Mesothelial cell of epicardium (in vitro differentiated cells): ENCODE measurements around the gene CPXM2. TPM values are rescaled to one million over a fixed set of nuclear protein-coding genes. Genes with fewer than 3 reads are reported as not detected.

Experiments used
- DNase-seq, 2 experiments: peaks; one replicate each; pipeline ENCODE4 v3.0.0; 2021; ENCODE audit warnings: low spot score in 2 of 2; ENCODE audit not compliant: unreplicated experiment in 2 of 2
- H3K27ac Mint-ChIP-seq: 2 replicates; pipeline ENCODE4 v1.8.0; 2021; ENCODE audit warnings: mixed read lengths
- H3K27me3 Mint-ChIP-seq: 2 replicates; pipeline ENCODE4 v1.8.0; 2021; ENCODE audit warnings: low read depth, mixed read lengths
- H3K36me3 Mint-ChIP-seq: 2 replicates; pipeline ENCODE4 v1.8.0; 2021; ENCODE audit warnings: mixed read lengths
- H3K4me1 Mint-ChIP-seq: 2 replicates; pipeline ENCODE4 v1.8.0; 2021; ENCODE audit warnings: mixed read lengths
- H3K4me3 Mint-ChIP-seq: 2 replicates; pipeline ENCODE4 v1.8.0; 2021; ENCODE audit warnings: mild to moderate bottlenecking, moderate library complexity, mixed read lengths
- H3K9me3 Mint-ChIP-seq: 2 replicates; pipeline ENCODE4 v1.8.0; 2021; ENCODE audit warnings: mixed read lengths
- CTCF ChIP-seq: fragments of 200-600 bp; sonication (generic); IDR thresholded peaks from one replicate; pipeline ENCODE4 v1.5.0; 2021; ENCODE audit warnings: antibody characterized with exemption; ENCODE audit not compliant: unreplicated experiment
- total RNA-seq: library from RNA; stranded (reverse); gene quantifications from 3 replicates; pipeline ENCODE4 v1.2.1, GENCODE V29; 2021

Gene CPXM2
- total RNA-seq, 1 donor from 2014 or later: 0.92 TPM

- no peaks in the 10 kb centered on the region for H3K9me3 Mint-ChIP-seq
- no peak overlapping the region for H3K4me3 Mint-ChIP-seq
- TF ChIP-seq CTCF: no peak
- H3K27me3 Mint-ChIP-seq: peaks cover 18% of the 10 kb centered on the region
- no peak overlapping the region for H3K27ac Mint-ChIP-seq
- H3K36me3 Mint-ChIP-seq: no peaks in the 10 kb centered on the region
- H3K4me1 Mint-ChIP-seq: no peaks in the 10 kb centered on the region
- no peak for DNase-seq
Measured at GRCh38 chr10:123863721-123864482, 27.7 kb downstream of the CPXM2 start.

DNA sequence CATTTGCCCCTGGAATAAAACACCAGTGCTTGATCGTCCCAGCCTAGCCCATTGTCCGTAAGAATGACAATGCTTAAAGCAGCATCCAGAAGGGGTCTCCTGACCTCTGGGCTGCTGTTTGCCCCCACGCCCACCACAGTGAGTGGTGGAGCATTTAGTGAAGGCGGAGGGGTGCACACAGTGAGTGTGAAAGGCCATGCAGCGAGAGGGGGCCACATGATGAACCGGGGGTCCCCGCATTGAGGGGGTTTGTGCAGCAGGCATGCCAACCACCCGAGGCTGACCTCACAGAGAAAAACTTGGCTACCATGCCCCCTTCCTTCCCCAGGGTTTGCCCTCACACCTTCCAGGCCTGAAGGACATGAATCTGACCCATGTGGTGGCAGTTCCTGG is 28.4 kb downstream of the CPXM2 start:
- Mint-ChIP-seq H3K27me3 (peaks cover 12% of the 10 kb centered on the region), H3K4me1 (no peaks in the 10 kb centered on the region), H3K36me3 (no peaks in the 10 kb centered on the region), H3K27ac (no peak overlapping the region), H3K9me3 (no peaks in the 10 kb centered on the region), H3K4me3 (no peak overlapping the region)
- no peak for DNase-seq
- TF ChIP-seq CTCF: no peak

DNA sequence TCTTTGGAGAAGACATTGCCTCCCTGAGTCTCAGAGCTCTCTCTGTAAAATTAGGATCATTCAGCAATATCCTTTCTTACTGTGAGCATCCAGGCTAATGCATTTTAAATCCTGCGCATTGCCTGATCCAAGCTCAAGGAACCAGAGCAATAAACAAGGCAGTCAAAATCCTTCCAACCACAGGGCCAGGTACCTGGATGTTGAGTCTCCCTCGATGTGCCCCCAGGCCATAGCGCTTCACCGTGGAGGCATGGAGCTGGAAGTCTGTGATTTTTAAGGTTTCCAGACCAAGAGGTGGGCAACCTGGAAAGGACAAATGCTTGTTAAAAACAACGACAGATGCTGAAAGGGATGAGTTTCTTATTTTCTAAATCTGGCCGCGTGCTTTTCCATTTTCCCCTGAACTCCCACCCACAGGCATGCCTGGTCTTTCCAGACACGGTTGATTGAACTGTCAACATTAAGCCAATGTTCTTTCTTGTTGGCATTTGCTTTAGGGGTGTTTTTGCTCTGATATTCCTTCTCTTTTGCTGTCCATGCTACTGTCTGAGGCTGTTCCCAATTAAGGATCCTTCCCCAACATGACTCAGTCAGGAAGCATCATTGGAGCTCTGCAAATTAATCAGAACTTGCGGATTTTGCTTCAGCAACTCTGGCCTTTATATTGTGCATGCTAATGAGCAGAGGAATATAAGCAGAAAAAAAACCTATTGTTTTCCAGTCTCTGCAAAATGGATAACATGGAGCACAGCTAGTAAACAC is 29.0 kb downstream of the CPXM2 start:
- H3K36me3 Mint-ChIP-seq: no peaks in the 10 kb centered on the region

GRCh38 chr10:123860856-123861255 is 30.8 kb downstream of the CPXM2 start:
- no peak overlapping the region for H3K27ac Mint-ChIP-seq
- TF ChIP-seq CTCF: no peak
- DNase-seq: no peak

More for the DNA sequence above, 29.0 kb downstream of the CPXM2 start:
- no peaks in the 10 kb centered on the region for H3K9me3 Mint-ChIP-seq
- peaks cover 10% of the 10 kb centered on the region for H3K27me3 Mint-ChIP-seq
- no peaks in the 10 kb centered on the region for H3K4me1 Mint-ChIP-seq
- no peak for TF ChIP-seq CTCF
- DNase-seq: no peak
- H3K4me3 Mint-ChIP-seq: no peak overlapping the region
- no peak overlapping the region for H3K27ac Mint-ChIP-seq

GRCh38 chr10:123860209-123860608 is 31.4 kb downstream of the CPXM2 start:
- Mint-ChIP-seq H3K27me3 (peaks cover 10% of the 10 kb centered on the region), H3K4me1 (no peaks in the 10 kb centered on the region), H3K9me3 (no peaks in the 10 kb centered on the region), H3K36me3 (no peaks in the 10 kb centered on the region), H3K27ac (no peak overlapping the region), H3K4me3 (no peak overlapping the region)
- no peak for TF ChIP-seq CTCF
- DNase-seq: no peak

More at GRCh38 chr10:123860856-123861255, 30.8 kb downstream of the CPXM2 start:
- H3K4me1 Mint-ChIP-seq: no peaks in the 10 kb centered on the region
- no peak overlapping the region for H3K4me3 Mint-ChIP-seq
- no peaks in the 10 kb centered on the region for H3K9me3 Mint-ChIP-seq
- H3K36me3 Mint-ChIP-seq: no peaks in the 10 kb centered on the region
- peaks cover 10% of the 10 kb centered on the region for H3K27me3 Mint-ChIP-seq
